ENCODE data around the gene ADAMTS17. TPM values are rescaled to one million over a fixed set of nuclear protein-coding genes. Genes with fewer than 3 reads are reported as not detected.
A peak's percentile ranks its signal among the peaks of the same experiment; 100 is the strongest.

Gene ADAMTS17
- total RNA-seq (10 to 100 TPM in 1 of 2 donors, under 1 TPM in 1; 0.28 to 46.9 TPM), polyA plus RNA-seq (10 to 100 TPM in 1 of 2 donors, 1 to 10 TPM in 1; 6.5 to 11.6 TPM)

GRCh38 chr15:100341750-100342560 lies at the start of gene ADAMTS17:
TSS of gene ADAMTS17 (minus strand) at chr15:100341975. CDS start at chr15:100341899, 76 bp downstream.
- Histone ChIP-seq H3K36me3 (ENCODE audit: control insufficient read depth in 4 of 4, insufficient read depth in 3 of 4, low read depth in 1 of 4, low read length in 3 of 4) (no peaks in the 10 kb centered on the region), H3K9me3 (ENCODE audit: control insufficient read depth in 4 of 4, low read length in 3 of 4) (no peaks in the 10 kb centered on the region), H3K4me1 (ENCODE audit: control insufficient read depth in 4 of 4, insufficient read depth in 4 of 4, low read length in 3 of 4) (peaks cover 10 to 34% (median 16%) of the 10 kb centered on the region in 4 donors), H3K27me3 (ENCODE audit: control insufficient read depth in 4 of 4, insufficient read depth in 4 of 4, low read length in 3 of 4) (no peaks in the 10 kb centered on the region), H3K27ac (ENCODE audit: low read depth in 1 of 2, low read length in 2 of 2) (peak within 1 kb of the TSS; percentile 70 to 77), H3K4me3 (ENCODE audit: low read depth in 1 of 3, low read length in 3 of 3) (peak within 1 kb of the TSS; percentile 71 to 79 (median 78)), H3K9ac (ENCODE audit: low read depth in 1 of 2, low read length in 2 of 2) (no peak within 1 kb of the TSS)
- WGBS = 3% methylated on average over 59 of the region's 59 CpGs
- peak; percentile 83 for DNase-seq (ENCODE audit: low spot score)
- peak; percentile 90 for TF ChIP-seq MAX (IDR thresholded peaks at IDR 0.05)
- TF ChIP-seq HNF4G (IDR thresholded peaks at IDR 0.05) = no peak
- TF ChIP-seq NR2F2 (IDR thresholded peaks at IDR 0.05) = no peak
- peak in 1 of 2 donors; percentile 48 for TF ChIP-seq HNF4A (conservative IDR thresholded peaks at IDR 0.05)
- peak; percentile 82 for TF ChIP-seq REST (IDR thresholded peaks at IDR 0.05)
- peak; percentile 99 for TF ChIP-seq CTCF (IDR thresholded peaks at IDR 0.05; ENCODE audit: low read depth, low read length, missing input control)
- peak; percentile 58 for TF ChIP-seq TAF1 (conservative IDR thresholded peaks at IDR 0.05)
- TF ChIP-seq RXRA (IDR thresholded peaks at IDR 0.05) = peak; percentile 29 to 35
- TF ChIP-seq RAD21 (IDR thresholded peaks at IDR 0.05) = peak; percentile 90 to 92
- peak; percentile 72 for TF ChIP-seq SP1 (IDR thresholded peaks at IDR 0.05)
- peak; percentile 60 for TF ChIP-seq YY1 (IDR thresholded peaks at IDR 0.05)
- no peak for TF ChIP-seq GABPA (IDR thresholded peaks at IDR 0.05 in 1 of 2, conservative IDR thresholded peaks at IDR 0.05 in 1 of 2)

- Histone ChIP-seq H3K9me3 (ENCODE audit: control insufficient read depth in 4 of 4, low read length in 3 of 4) (peaks cover 0 to 5% (median 3%) of the 10 kb centered on the region in 4 donors), H3K4me3 (ENCODE audit: low read depth in 1 of 3, low read length in 3 of 3) (no peak overlapping the region)
- 90% methylated on average over 3 of the region's 3 CpGs for WGBS
- TF ChIP-seq RXRA (IDR thresholded peaks at IDR 0.05) = no peak
- TF ChIP-seq RAD21 (IDR thresholded peaks at IDR 0.05) = no peak
- TF ChIP-seq HNF4A (conservative IDR thresholded peaks at IDR 0.05) = no peak
- TF ChIP-seq YY1 (IDR thresholded peaks at IDR 0.05) = no peak
- TF ChIP-seq HNF4G (IDR thresholded peaks at IDR 0.05) = no peak
- no peak for TF ChIP-seq TAF1 (conservative IDR thresholded peaks at IDR 0.05)
- no peak for TF ChIP-seq EGR1 (IDR thresholded peaks at IDR 0.05; ENCODE audit: low read depth in 2 of 2)
- no peak for TF ChIP-seq SP1 (IDR thresholded peaks at IDR 0.05)
- no peak for TF ChIP-seq FOXA1 (IDR thresholded peaks at IDR 0.05)
- no peak for TF ChIP-seq REST (IDR thresholded peaks at IDR 0.05)
- TF ChIP-seq MAX (IDR thresholded peaks at IDR 0.05) = no peak
- TF ChIP-seq CTCF (IDR thresholded peaks at IDR 0.05; ENCODE audit: low read depth, low read length, missing input control) = no peak
Observed at GRCh38 chr15:100385300-100386050, 43.7 kb upstream of the ADAMTS17 start.

More at GRCh38 chr15:100385300-100386050, 43.7 kb upstream of the ADAMTS17 start:
- no peak for DNase-seq (ENCODE audit: low spot score)
- no peaks in the 10 kb centered on the region for H3K36me3 ChIP-seq (ENCODE audit: control insufficient read depth in 4 of 4, insufficient read depth in 3 of 4, low read depth in 1 of 4, low read length in 3 of 4)
- no peak overlapping the region for H3K27ac ChIP-seq (ENCODE audit: low read depth in 1 of 2, low read length in 2 of 2)
- H3K4me1 ChIP-seq (ENCODE audit: control insufficient read depth in 4 of 4, insufficient read depth in 4 of 4, low read length in 3 of 4) = peaks cover 0 to 6% (median 2%) of the 10 kb centered on the region in 4 donors
- no peaks in the 10 kb centered on the region for H3K27me3 ChIP-seq (ENCODE audit: control insufficient read depth in 4 of 4, insufficient read depth in 4 of 4, low read length in 3 of 4)
- no peak overlapping the region for H3K9ac ChIP-seq (ENCODE audit: low read depth in 1 of 2, low read length in 2 of 2)
